Measurements from ENCODE around the gene LRWD1. TPM values are rescaled to one million over a fixed set of nuclear protein-coding genes. Genes with fewer than 3 reads are reported as not detected.
"Not testable (repeated sequence)": the region's sequence is repeated elsewhere in the genome, so short reads cannot be mapped to it uniquely, and the experiment has no call there.

The LRWD1 gene
- total RNA-seq, 1 experiment from 2014 or later, result 39.5 TPM

GRCh38 chr7:102520797-102521196 lies 56.0 kb downstream of the LRWD1 start:
- H3K27me3 ChIP-seq (ENCODE audit: insufficient read depth, low read length); H3K9me3 ChIP-seq (ENCODE audit: control insufficient read depth in 1 of 2, insufficient read depth in 1 of 2, low read depth in 1 of 2, low read length in 2 of 2); H3K4me2 ChIP-seq (ENCODE audit: low read length); H3K9me2 ChIP-seq (ENCODE audit: insufficient read depth); ATAC-seq; POLR2A ChIA-PET; H3K27ac ChIP-seq (ENCODE audit: low read depth, low read length); H2AFZ ChIP-seq (ENCODE audit: low read depth, low read length, poor library complexity, severe bottlenecking); H4K20me1 ChIP-seq (ENCODE audit: insufficient read depth); H3K9ac ChIP-seq (ENCODE audit: low read length); CTCF ChIA-PET; H3K4me3 ChIP-seq (replicated peaks in 1 of 2; ENCODE audit: low read depth in 1 of 2, low read length in 2 of 2); H3K79me2 ChIP-seq (ENCODE audit: insufficient read depth, low read length); RAD21 ChIA-PET (ENCODE audit: low non-redundant PET in 1 of 2, low total read pairs in 2 of 2, uncharacterized antibody in 2 of 2, unreplicated experiment in 2 of 2); intact Hi-C loops (cut with micrococcal nuclease); H3K36me3 ChIP-seq (ENCODE audit: control insufficient read depth in 1 of 2, insufficient read depth in 2 of 2, low read length in 2 of 2); H3K4me1 ChIP-seq (ENCODE audit: control insufficient read depth in 1 of 2, insufficient read depth in 2 of 2, low read length in 2 of 2); DNase-seq (ENCODE audit: low read depth, low spot score); BruUV-seq (replicated peaks): not testable (repeated sequence)

Small RNA genes lying within 50 kb of the gene (microRNA-seq; reads per million reads assigned to microRNA genes)
- gene MIR4467 (ENCODE audit: borderline number of aligned reads) (4.8 reads per million, percentile 9 among the genes with 10 or more reads in this experiment), gene MIR5090 (ENCODE audit: borderline number of aligned reads) (4.4 reads per million, percentile 6 among the genes with 10 or more reads in this experiment)

Other genes with a start within 250 kb of the LRWD1 start
- 11.8 TPM for gene SH2B2, start 178.1 kb upstream of the LRWD1 start, total RNA-seq (2021; ENCODE audit: unreplicated experiment)
- not detected for gene SPDYE6, start 108.5 kb upstream of the LRWD1 start, total RNA-seq (2021; ENCODE audit: unreplicated experiment)
- 23.0 TPM for gene PRKRIP1, start 68.6 kb upstream of the LRWD1 start, total RNA-seq (2021; ENCODE audit: unreplicated experiment)
- gene ORAI2, start 31.4 kb upstream of the LRWD1 start, total RNA-seq (2021; ENCODE audit: unreplicated experiment), result 13.2 TPM
- gene ALKBH4, start 121 bp upstream of the LRWD1 start, total RNA-seq (2021; ENCODE audit: unreplicated experiment), result 14.9 TPM
- 54.9 TPM for gene POLR2J, start 13.9 kb downstream of the LRWD1 start, total RNA-seq (2021; ENCODE audit: unreplicated experiment)
- 6.0 TPM for gene RASA4B, start 52.8 kb downstream of the LRWD1 start, total RNA-seq (2021; ENCODE audit: unreplicated experiment)
- gene UPK3BL2, start 78.7 kb downstream of the LRWD1 start, total RNA-seq (2021; ENCODE audit: unreplicated experiment), result 7.0 TPM
- not detected for gene SPDYE2, start 86.2 kb downstream of the LRWD1 start, total RNA-seq (2021; ENCODE audit: unreplicated experiment)
- gene POLR2J3, start 107.6 kb downstream of the LRWD1 start, total RNA-seq (2021; ENCODE audit: unreplicated experiment), result 14.0 TPM
- 18.3 TPM for gene RASA4, start 151.8 kb downstream of the LRWD1 start, total RNA-seq (2021; ENCODE audit: unreplicated experiment)
- 7.1 TPM for gene UPK3BL1, start 177.8 kb downstream of the LRWD1 start, total RNA-seq (2021; ENCODE audit: unreplicated experiment)
- not detected for gene SPDYE2B, start 185.3 kb downstream of the LRWD1 start, total RNA-seq (2021; ENCODE audit: unreplicated experiment)
- 6.2 TPM for gene POLR2J2, start 206.7 kb downstream of the LRWD1 start, total RNA-seq (2021; ENCODE audit: unreplicated experiment)

All from HCT116 (cell line).